ENCODE data around the gene LAMP5.

The LAMP5 gene

DNA sequence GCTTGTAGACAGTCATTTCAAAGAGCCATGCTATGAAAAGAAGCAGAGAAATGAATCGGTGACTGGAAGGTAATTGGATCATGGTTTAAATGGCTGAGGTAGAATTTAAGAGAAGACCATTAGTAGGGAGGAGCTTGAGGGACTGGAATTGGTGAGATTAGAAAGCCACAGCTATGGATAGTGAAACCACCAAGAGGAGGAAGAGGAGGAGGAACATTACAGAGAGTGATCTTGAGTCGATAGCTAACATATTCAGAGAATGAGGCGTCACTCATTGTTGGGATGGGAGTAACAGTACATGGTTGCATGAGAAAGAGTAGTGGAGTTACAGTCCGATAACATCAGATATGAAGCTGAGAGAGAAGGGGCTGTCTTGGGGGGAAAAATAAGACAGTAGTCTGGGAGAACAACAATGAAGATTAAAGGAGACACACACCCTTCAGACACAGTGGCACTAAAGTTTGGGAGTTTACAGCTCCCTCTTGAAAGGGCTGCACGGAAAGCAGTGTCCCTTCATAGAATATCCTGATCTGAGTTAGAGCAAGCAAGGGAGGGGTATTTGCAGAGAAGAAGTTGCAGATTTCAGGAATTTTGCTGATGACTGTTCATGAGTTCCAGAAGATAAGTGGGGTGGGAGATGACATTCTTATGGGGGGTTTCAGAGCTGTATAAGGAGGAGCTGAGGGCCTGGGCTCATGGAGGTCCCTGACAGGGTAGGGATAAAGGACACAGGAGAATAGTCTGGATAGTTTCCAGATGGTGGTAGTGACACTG lies 15.1 kb upstream of the LAMP5 start:
- in situ Hi-C loops (cut with MboI; ENCODE audit: low sequenced_read_pairs): no loop called here

DNA sequence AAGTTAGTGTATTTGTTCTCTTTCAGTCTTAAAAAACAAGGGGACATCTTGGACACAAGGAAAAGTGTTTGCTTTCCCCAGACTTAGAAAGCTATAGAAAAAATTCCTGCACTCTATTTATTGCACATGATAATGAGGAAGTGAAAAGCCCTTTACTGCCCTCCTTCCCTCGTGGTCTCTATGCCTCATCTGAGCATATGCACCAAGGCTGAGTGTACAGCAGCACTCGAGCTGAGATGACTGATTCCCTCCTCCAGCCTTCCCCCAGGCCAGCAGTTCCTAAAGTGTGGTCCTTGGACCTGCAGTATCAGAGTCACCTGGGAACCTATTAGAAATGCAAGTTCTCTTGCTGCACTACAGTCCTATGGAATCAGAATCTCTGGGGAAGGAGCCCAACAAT lies 14.3 kb upstream of the LAMP5 start:
- in situ Hi-C loops (cut with MboI; ENCODE audit: low sequenced_read_pairs): no loop called here

GRCh38 chr20:9501473-9501872 lies 12.9 kb upstream of the LAMP5 start:
- in situ Hi-C loops (cut with MboI; ENCODE audit: low sequenced_read_pairs): no loop called here

- in situ Hi-C loops (cut with MboI; ENCODE audit: low sequenced_read_pairs): no loop called here
These were observed 10.7 kb upstream of the LAMP5 start for GRCh38 chr20:9503526-9504245.

GRCh38 chr20:9506280-9506821 lies 8.0 kb upstream of the LAMP5 start:
- in situ Hi-C loops (cut with MboI; ENCODE audit: low sequenced_read_pairs): no loop called here

- in situ Hi-C loops (cut with MboI; ENCODE audit: low sequenced_read_pairs): no loop called here
These were observed 7.4 kb upstream of the LAMP5 start for GRCh38 chr20:9506964-9507369.

DNA sequence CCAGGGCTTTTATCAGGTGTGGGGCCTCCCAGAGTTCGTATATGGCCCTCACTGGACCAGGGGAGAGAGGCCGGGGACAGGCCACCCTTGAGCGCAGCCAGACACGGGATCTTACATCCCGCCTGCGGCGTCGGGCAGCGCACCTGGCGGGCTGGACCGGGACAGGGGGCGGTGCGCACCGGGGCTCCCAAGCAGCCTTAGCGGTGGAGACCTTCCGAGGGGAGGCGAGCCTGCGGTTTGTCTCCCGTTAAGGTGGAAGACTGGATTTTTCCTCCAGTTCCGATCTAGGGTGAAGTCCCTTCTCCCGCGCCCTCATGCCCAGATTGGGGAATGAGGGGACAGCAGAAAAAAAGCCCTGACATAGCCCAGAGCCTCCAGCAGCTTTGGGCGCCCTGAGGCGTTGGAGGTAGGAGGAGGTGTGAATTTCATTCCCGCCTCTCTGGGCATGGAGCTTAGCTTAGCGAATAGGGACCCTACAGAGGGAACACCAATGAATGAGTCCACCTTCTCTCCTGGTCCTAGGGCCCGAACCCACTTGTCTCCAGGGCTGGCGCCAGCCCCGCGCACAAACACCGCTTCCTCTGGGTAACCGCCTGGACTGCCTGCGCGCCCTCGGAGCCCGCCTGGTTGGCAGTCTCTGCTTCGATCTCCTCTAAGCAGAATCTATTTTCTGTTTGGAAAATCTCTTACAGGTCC lies 6.7 kb upstream of the LAMP5 start:
- in situ Hi-C loops (cut with MboI; ENCODE audit: low sequenced_read_pairs): no loop called here

GRCh38 chr20:9508240-9508661 lies 6.1 kb upstream of the LAMP5 start:
- in situ Hi-C loops (cut with MboI; ENCODE audit: low sequenced_read_pairs): no loop called here

DNA sequence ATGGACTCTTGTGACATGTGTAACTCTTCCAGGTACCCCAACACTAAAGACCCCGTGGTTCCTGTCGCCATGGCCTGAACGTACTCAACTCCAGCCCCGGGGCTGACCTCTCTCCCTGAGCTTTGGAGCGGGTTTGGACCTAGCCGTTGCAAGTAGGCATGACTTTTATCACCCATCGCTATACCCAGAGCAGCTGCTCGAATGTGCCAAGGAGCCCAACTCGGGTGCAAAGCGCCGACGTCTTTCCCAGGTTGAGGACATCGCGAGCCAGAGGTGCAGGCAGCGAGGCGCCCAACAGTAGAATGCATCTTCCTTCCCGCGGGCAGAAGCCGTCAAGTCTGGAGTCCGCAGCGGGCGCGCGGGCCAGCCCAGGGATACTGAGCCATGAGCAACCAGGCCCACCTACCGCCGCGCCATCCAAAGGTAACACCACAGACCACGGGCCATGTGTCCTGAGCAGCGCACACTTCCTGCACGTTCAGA lies 5.7 kb upstream of the LAMP5 start:
- in situ Hi-C loops (cut with MboI; ENCODE audit: low sequenced_read_pairs): no loop called here

- in situ Hi-C loops (cut with MboI; ENCODE audit: low sequenced_read_pairs): no loop called here
These were observed 5.1 kb upstream of the LAMP5 start for GRCh38 chr20:9509246-9509645.

- in situ Hi-C loops (cut with MboI; ENCODE audit: low sequenced_read_pairs): no loop called here
These were observed 3.5 kb upstream of the LAMP5 start for GRCh38 chr20:9510911-9511310.

- in situ Hi-C loops (cut with MboI; ENCODE audit: low sequenced_read_pairs): no loop called here
These were observed 324 bp upstream of the LAMP5 start for GRCh38 chr20:9514072-9514460.

DNA sequence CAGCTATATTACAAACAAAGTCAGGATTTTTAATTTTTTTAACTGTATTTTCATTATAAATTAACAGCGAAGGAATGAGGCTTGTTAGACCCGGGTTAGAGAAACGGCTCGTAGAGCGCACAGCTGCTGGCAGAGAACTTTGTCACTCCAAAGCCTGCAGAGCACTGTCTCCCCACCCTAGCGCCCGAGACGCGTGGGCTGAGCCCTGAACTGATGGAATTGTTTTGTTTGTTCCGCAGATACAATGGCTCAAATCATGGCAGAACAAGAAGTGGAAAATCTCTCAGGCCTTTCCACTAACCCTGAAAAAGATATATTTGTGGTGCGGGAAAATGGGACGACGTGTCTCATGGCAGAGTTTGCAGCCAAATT lies 810 bp downstream of the LAMP5 start:
- in situ Hi-C loops (cut with MboI; ENCODE audit: low sequenced_read_pairs): no loop called here

DNA sequence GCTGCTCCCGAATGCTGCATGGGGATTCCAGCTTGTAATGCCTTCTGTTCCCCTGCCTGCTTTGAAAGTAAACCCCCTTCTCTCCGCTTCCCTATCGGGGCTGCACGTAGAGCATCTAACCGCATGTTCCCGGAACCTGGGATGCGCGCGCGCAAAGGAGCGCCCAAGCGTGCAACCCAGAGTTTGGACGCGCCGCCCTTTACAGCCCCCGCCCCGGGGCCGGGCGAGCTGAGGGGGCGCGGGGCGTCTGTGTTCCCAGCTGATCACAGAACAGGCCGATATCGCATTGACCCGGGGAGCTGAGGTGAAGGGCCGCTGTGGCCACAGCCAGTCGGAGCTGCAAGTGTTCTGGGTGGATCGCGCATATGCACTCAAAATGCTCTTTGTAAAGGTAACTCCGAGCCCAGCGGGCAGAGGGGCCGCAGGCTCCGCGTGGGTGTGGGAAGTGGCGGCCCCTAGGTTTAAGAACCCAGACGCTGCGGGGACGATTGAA lies 1.4 kb downstream of the LAMP5 start:
- in situ Hi-C loops (cut with MboI; ENCODE audit: low sequenced_read_pairs): no loop called here

- in situ Hi-C loops (cut with MboI; ENCODE audit: low sequenced_read_pairs): no loop called here
These were observed 2.0 kb downstream of the LAMP5 start for GRCh38 chr20:9516234-9516871.

GRCh38 chr20:9517297-9518162 lies 3.1 kb downstream of the LAMP5 start:
- in situ Hi-C loops (cut with MboI; ENCODE audit: low sequenced_read_pairs): no loop called here

DNA sequence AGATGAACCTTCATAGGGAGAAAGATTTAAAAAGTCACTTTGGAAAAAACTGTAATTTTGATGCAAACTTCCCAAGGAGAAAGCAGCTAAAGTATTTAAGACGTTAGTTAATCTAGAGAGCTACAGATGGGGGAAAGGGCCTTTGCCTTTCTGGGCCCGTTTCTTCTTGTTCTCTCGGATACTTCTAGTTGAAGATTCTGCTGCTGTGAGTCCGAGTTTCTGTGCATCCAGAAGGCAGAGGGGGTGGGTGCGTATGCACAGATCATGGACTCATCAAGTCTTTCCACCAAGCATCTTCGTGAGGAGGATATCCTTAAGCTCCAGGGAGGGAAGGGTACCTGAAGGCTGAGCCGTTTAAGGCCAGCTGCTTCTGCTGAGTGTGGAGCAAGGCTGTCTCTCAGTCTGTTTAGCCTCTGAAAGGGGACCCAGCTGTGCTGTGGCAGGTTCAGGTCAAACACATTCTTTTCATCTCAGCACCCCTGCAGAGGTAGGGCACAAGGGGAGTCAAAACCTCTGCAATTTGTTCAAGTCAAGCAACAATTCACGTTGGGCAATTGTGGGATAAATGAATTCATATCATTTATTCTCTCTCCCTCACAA lies 4.3 kb downstream of the LAMP5 start:
- in situ Hi-C loops (cut with MboI; ENCODE audit: low sequenced_read_pairs): no loop called here

DNA sequence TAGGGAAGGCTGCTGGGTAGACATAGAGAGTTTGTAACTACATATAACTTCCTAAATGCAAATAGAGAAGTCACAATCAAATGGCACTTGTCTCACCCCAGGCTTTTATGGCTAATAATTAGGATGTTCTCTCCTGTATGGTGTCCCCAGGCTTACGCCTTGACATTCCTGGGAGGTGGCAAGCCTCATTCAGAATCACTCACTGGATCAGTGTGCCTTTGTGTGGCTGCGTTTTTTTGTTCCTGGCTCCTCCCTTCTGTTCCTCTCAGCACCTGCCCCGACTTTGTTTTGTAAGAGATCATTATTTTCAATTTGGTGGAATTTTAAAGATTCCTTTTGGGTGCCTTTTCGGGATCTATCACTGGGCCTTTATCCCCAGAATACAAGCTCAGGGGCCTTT lies 5.7 kb downstream of the LAMP5 start:
- in situ Hi-C loops (cut with MboI; ENCODE audit: low sequenced_read_pairs): no loop called here

- in situ Hi-C loops (cut with MboI; ENCODE audit: low sequenced_read_pairs): no loop called here
These were observed 9.2 kb downstream of the LAMP5 start for GRCh38 chr20:9523636-9524035.

DNA sequence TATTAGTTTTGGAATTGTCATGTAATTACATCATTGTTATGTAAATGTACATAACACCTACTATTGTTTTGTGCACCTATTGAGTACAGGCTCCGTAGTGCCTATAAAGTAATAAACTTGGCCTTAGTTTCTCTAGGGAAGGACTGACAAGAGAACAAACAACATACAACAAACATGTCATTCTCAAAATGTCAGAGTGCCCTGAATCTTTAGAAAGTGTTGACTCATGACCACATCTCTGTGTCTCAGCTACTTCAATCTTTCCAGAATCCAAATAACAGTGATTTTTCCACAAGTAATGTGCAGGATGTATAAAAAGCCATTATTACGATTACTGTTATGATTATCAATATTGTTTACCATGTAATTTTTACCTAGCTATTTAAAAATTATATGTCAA lies 17.2 kb downstream of the LAMP5 start:
- in situ Hi-C loops (cut with MboI; ENCODE audit: low sequenced_read_pairs): no loop called here

Data from HL-60/S4 treated with retinoic acid at 250 ng/mL for 4 days and 3 days (cell line).